A549 (cell line): ENCODE results near the gene NCOA6. TPM values are rescaled to one million over a fixed set of nuclear protein-coding genes. Genes with fewer than 3 reads are reported as not detected.

Experiments
- ATAC-seq, 2 experiments: fragments of 200-7000 bp in 1 of 2; fragments of >200 bp in 1 of 2; cut with Nextera tagmentation in 1 of 2; cut with Tn5 transposase in 1 of 2; 3 replicates each; pipeline versions ENCODE4 v1.8.0 to v1.9.1; 2018 to 2020; ENCODE audit warnings: mild to moderate bottlenecking in 1 of 2, moderate library complexity in 1 of 2
- CTCF ChIA-PET: fragments of 300-600 bp; sonication (Branson Sonifier 250); formaldehyde crosslinking; extraction: SDS; loops from one replicate; lab custom pipeline; 2021; ENCODE audit warnings: antibody characterized with exemption, inconsistent platforms; lab: Yijun Ruan, JAX
- POLR2A ChIA-PET: fragments of 350-600 bp; formaldehyde crosslinking; extraction: SDS; loops from one replicate; lab custom pipeline; 2021; ENCODE audit warnings: antibody characterized with exemption, inconsistent platforms; lab: Yijun Ruan, JAX
- DNase-seq, 2 experiments: peaks; one replicate each; pipeline versions ENCODE4 v3.0.0 to v3.0.0-alpha.2; 2011 to 2016; ENCODE audit warnings: low read depth in 1 of 2, low spot score in 1 of 2
- FAIRE-seq: peaks from 2 replicates; lab custom pipeline; 2011; peaks lifted over from hg19 to GRCh38; lab: Jason Lieb, UNC
- H3K27ac ChIP-seq, 2 experiments: fragments of >200 bp; sonication (Bioruptor Twin); formaldehyde crosslinking; 3 replicates each; pipeline ENCODE4 v1.5.1; 2016 to 2017
- H3K4me1 ChIP-seq: fragments of >200 bp; sonication (Bioruptor Twin); formaldehyde crosslinking; 3 replicates; pipeline ENCODE4 v1.6.1; 2016
- H3K4me2 ChIP-seq: fragments of >200 bp; sonication (Bioruptor Twin); formaldehyde crosslinking; 3 replicates; pipeline ENCODE4 v1.6.1; 2016
- H3K4me3 ChIP-seq: fragments of >200 bp; sonication (Bioruptor Twin); formaldehyde crosslinking; 3 replicates; pipeline ENCODE4 v1.5.1; 2016
- H3K9me3 ChIP-seq: fragments of >200 bp; sonication (Bioruptor Twin); formaldehyde crosslinking; 3 replicates; pipeline ENCODE4 v1.6.1; 2016
- CBX2 ChIP-seq: fragments of 200-600 bp; sonication (generic); IDR thresholded peaks from 2 replicates; pipeline ENCODE4 v1.6.1; 2016; ENCODE audit warnings: low read depth, mild to moderate bottlenecking, borderline replicate concordance
- CEBPB ChIP-seq, 2 experiments: fragments of >200 bp in 1 of 2; sonication (Bioruptor Twin) in 1 of 2; formaldehyde crosslinking in 1 of 2; IDR thresholded peaks; 2 replicates each; pipeline ENCODE4 v1.6.1; 2012 to 2016
- EP300 ChIP-seq, 2 experiments: fragments of >200 bp; sonication (Bioruptor Twin); formaldehyde crosslinking; IDR thresholded peaks; 2 replicates in 1 of 2; 3 replicates in 1 of 2; pipeline ENCODE4 v1.6.1; 2016 to 2017
- ESRRA ChIP-seq: fragments of 150-350 bp; IDR thresholded peaks from 2 replicates; pipeline ENCODE4 v1.6.1; 2014; ENCODE audit warnings: mild to moderate bottlenecking, low read length, borderline replicate concordance
- FOSL2 ChIP-seq, 2 experiments: fragments of 450-650 bp in 1 of 2; fragments of >200 bp in 1 of 2; sonication (Bioruptor Twin) in 1 of 2; formaldehyde crosslinking; IDR thresholded peaks; 2 replicates each; pipeline versions ENCODE4 v1.5.0 to v1.6.1; 2016 to 2020; ENCODE audit warnings: mild to moderate bottlenecking in 1 of 2, moderate library complexity in 1 of 2
- FOXS1 ChIP-seq: fragments of 250-450 bp; sonication (Bioruptor Pico); IDR thresholded peaks from 2 replicates; pipeline ENCODE4 v1.5.0; 2020; ENCODE audit warnings: mild to moderate bottlenecking, moderate library complexity
- GATA3 ChIP-seq: IDR thresholded peaks from 2 replicates; pipeline ENCODE4 v1.6.1; 2012; ENCODE audit warnings: borderline replicate concordance
- HDAC2 ChIP-seq: fragments of 200-600 bp; sonication (generic); IDR thresholded peaks from 2 replicates; pipeline ENCODE4 v1.6.1; 2016
- KDM1A ChIP-seq: fragments of 200-600 bp; sonication (generic); IDR thresholded peaks from 2 replicates; pipeline ENCODE4 v1.6.1; 2016; ENCODE audit warnings: low read depth, mild to moderate bottlenecking
- KDM5A ChIP-seq: fragments of 200-600 bp; sonication (generic); IDR thresholded peaks from 2 replicates; pipeline ENCODE4 v1.6.1; 2016; ENCODE audit warnings: antibody characterized with exemption, mild to moderate bottlenecking
- NR3C1 ChIP-seq: fragments of >200 bp; sonication (Bioruptor Twin); formaldehyde crosslinking; IDR thresholded peaks from 3 replicates; pipeline ENCODE4 v1.6.1; 2017
- POLR2A ChIP-seq: IDR thresholded peaks from 2 replicates; pipeline ENCODE4 v1.6.1; 2012; ENCODE audit warnings: mild to moderate bottlenecking, low read length
- RAD21 ChIP-seq, 2 experiments: fragments of >200 bp in 1 of 2; sonication (Bioruptor Twin) in 1 of 2; formaldehyde crosslinking in 1 of 2; IDR thresholded peaks in 1 of 2; conservative IDR thresholded peaks in 1 of 2; 2 replicates in 1 of 2; 3 replicates in 1 of 2; pipeline ENCODE4 v1.6.1; 2012 to 2018; ENCODE audit warnings: inconsistent platforms in 1 of 2
- SMC3 ChIP-seq: fragments of >200 bp; sonication (Bioruptor Twin); formaldehyde crosslinking; IDR thresholded peaks from 3 replicates; pipeline ENCODE4 v1.6.1; 2018; ENCODE audit warnings: inconsistent platforms
- TP53 ChIP-seq: fragments of 250-450 bp; sonication (Bioruptor Pico); IDR thresholded peaks from 2 replicates; pipeline ENCODE4 v1.5.0; 2021; ENCODE audit warnings: mild to moderate bottlenecking, moderate library complexity
- ZFP36 ChIP-seq: fragments of 450-650 bp; IDR thresholded peaks from 2 replicates; pipeline ENCODE4 v1.6.1; 2014; ENCODE audit warnings: borderline replicate concordance; ENCODE audit not compliant: partially characterized antibody
- ZSCAN20 ChIP-seq: fragments of 250-450 bp; sonication (Bioruptor Pico); IDR thresholded peaks from 2 replicates; pipeline ENCODE4 v1.8.0; 2022; ENCODE audit warnings: mild to moderate bottlenecking, moderate library complexity
- WGBS: methylation state at CpG from one replicate; pipeline ENCODE4 v1.1.6; 2017; ENCODE audit errors: missing lambda C conversion rate; 5-methylcytosine and 5-hydroxymethylcytosine counted together
- polyA plus RNA-seq, 4 experiments: library from polyadenylated mRNA; depleted of rRNA in 3 of 4; stranded (reverse); fragments of >200 nt; fragmentation: RNase III in 1 of 4; extraction: RNeasy Plus Mini Kit Qiagen cat#74134 plus additional on column Dnase treatment in 1 of 4; gene quantifications; 2 replicates in 3 of 4; 3 replicates in 1 of 4; pipeline ENCODE4 v1.2.3, GENCODE V29; 2011 to 2017
- TF ChIP-seq, protein P1 (sequence below): IDR thresholded peaks from 2 replicates; pipeline ENCODE4 v1.6.1; 2012
- TF ChIP-seq, protein P2 (sequence below): fragments of >200 bp; sonication (Bioruptor Twin); formaldehyde crosslinking; IDR thresholded peaks from 3 replicates; pipeline ENCODE4 v1.6.1; 2016

Gene NCOA6
- polyA plus RNA-seq, 2 of the 4 experiments (the other 2 are of a cell fraction) = 15.8 to 18.0 TPM

DNA sequence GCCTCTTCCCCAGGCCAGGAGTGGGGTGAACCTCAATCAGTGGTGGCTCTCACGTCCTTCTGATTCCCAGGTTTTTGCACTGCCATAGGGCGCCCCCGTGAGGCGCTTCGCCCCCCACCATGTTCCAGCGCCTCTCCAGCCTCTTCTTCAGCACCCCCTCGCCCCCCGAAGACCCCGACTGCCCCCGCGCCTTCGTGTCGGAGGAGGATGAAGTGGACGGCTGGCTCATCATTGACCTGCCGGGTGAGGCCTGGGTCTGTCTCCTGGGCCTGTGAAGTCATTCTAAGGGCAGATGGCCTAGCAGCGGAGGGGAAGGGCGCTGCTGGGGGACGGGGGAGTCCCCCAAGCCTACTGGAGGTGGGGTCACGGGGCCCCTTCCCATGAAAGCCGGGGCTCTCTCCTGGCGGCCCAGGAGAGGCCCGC, 116.8 kb downstream of the NCOA6 start (continued):
- TF ChIP-seq KDM1A = no peak
- no peak for TF ChIP-seq ZFP36
- TF ChIP-seq RAD21 (conservative IDR thresholded peaks at IDR 0.05 in 1 of 2, IDR thresholded peaks at IDR 0.05 in 1 of 2) = peak; percentile 80 to 90
- TF ChIP-seq FOXS1 (CRISPR knock-in tag) = no peak
- TF ChIP-seq ZSCAN20 (CRISPR knock-in tag) = no peak

- TF ChIP-seq KDM5A = no peak
- no peak for TF ChIP-seq NR3C1
- no peak for TF ChIP-seq HDAC2
- TF ChIP-seq GATA3 = no peak
- no peak for TF ChIP-seq FOSL2 (IDR thresholded peaks at IDR 0.05)
- TF ChIP-seq FOSL2 (CRISPR knock-in tag; IDR thresholded peaks at IDR 0.05) = no peak
- TF ChIP-seq ESRRA = no peak
- TF ChIP-seq, protein P1, sequence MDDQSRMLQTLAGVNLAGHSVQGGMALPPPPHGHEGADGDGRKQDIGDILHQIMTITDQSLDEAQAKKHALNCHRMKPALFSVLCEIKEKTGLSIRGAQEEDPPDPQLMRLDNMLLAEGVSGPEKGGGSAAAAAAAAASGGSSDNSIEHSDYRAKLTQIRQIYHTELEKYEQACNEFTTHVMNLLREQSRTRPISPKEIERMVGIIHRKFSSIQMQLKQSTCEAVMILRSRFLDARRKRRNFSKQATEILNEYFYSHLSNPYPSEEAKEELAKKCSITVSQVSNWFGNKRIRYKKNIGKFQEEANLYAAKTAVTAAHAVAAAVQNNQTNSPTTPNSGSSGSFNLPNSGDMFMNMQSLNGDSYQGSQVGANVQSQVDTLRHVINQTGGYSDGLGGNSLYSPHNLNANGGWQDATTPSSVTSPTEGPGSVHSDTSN = no peak
- no peak for TF ChIP-seq POLR2A
- TF ChIP-seq EP300 (IDR thresholded peaks at IDR 0.05) = no peak
- TF ChIP-seq, protein P2, sequence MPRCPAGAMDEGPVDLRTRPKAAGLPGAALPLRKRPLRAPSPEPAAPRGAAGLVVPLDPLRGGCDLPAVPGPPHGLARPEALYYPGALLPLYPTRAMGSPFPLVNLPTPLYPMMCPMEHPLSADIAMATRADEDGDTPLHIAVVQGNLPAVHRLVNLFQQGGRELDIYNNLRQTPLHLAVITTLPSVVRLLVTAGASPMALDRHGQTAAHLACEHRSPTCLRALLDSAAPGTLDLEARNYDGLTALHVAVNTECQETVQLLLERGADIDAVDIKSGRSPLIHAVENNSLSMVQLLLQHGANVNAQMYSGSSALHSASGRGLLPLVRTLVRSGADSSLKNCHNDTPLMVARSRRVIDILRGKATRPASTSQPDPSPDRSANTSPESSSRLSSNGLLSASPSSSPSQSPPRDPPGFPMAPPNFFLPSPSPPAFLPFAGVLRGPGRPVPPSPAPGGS = no peak
- no peak for TF ChIP-seq SMC3
- no peak for TF ChIP-seq CEBPB (IDR thresholded peaks at IDR 0.05)
- 93% methylated on average over 3 of the region's 3 CpGs for WGBS
- POLR2A ChIA-PET = no interaction called here
Observed at GRCh38 chr20:34706912-34707784, 118.3 kb downstream of the NCOA6 start.

DNA sequence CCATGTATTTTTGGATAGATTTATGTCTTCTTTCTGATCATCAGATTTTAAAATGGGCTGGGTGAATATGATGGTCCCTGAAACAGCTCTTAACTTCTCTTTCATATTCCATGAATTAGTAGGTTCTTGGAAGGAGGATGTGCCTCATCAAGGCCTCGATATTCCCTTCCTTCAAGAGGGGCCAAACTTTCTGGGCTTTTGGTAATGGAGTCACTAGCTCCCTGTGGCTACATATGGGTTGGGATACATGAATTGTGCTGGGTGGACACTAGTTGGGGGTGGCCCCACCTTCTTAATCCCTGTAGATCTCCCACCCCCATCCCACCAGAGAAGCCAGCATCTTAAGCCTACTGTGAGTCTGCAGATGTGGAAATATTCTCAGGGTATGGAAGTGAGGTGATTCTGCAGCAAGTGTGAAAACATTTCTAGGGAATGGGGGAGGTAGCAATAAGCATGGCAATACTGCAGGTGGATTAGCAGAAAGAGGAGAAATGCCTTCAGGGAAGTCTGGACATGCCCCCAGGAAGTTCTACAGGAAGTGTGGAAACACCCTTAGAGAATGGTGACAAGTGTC, 119.1 kb downstream of the NCOA6 start:
- DNase-seq = no peak
- no peak for TF ChIP-seq RAD21 (conservative IDR thresholded peaks at IDR 0.05 in 1 of 2, IDR thresholded peaks at IDR 0.05 in 1 of 2)
- TF ChIP-seq CBX2 = no peak
- TF ChIP-seq TP53 (CRISPR knock-in tag) = no peak
- no peak overlapping the region for H3K27ac ChIP-seq
- no peaks in the 10 kb centered on the region for H3K9me3 ChIP-seq
- H3K4me2 ChIP-seq = no peak overlapping the region; the same call in 2 of the 3 replicates
- H3K4me1 ChIP-seq = peaks cover 30% of the 10 kb centered on the region
- ATAC-seq = no peak
- POLR2A ChIA-PET = interaction anchor here (1.5 kb wide), 1 partner anchor 127 kb away, joined by 3 read pairs; no protein-coding TSS in a partner anchor
- FAIRE-seq = no peak
- CTCF ChIA-PET = interaction anchor here (0.8 to 8.6 kb wide), 13 partner anchors 18 to 516 kb away, joined by 3 to 108 read pairs (median 4); partner anchors contain the start of gene PIGU
- 93% methylated on average over 1 of the region's 1 CpG for WGBS
- H3K4me3 ChIP-seq = no peak overlapping the region

More at GRCh38 chr20:34706912-34707784, 118.3 kb downstream of the NCOA6 start:
- H3K27ac ChIP-seq = no peak overlapping the region
- DNase-seq = no peak
- H3K9me3 ChIP-seq = no peaks in the 10 kb centered on the region
- CTCF ChIA-PET = interaction anchor here (0.6 to 8.6 kb wide), 26 partner anchors 18 to 594 kb away, joined by 3 to 108 read pairs (median 5); partner anchors contain the start of genes DYNLRB1, MAP1LC3A and PIGU
- ATAC-seq = no peak
- no peak overlapping the region for H3K4me2 ChIP-seq
- peaks cover 24% of the 10 kb centered on the region for H3K4me1 ChIP-seq
- no peak for FAIRE-seq
- no peak overlapping the region for H3K4me3 ChIP-seq
